CD4-positive, alpha-beta T cell (primary cell): ENCODE measurements around the gene RADIL. TPM values are rescaled to one million over a fixed set of nuclear protein-coding genes. Genes with fewer than 3 reads are reported as not detected.
A peak's percentile ranks its signal among the peaks of the same experiment; 100 is the strongest.

Experiments used
- ATAC-seq: fragments of 200-7000 bp; cut with Tn5 transposase; one replicate; pipeline ENCODE4 v1.10.0; 2022; ENCODE audit warnings: mild to moderate bottlenecking; ENCODE audit not compliant: poor library complexity
- CTCF ChIA-PET: fragments of 350-600 bp; sonication (Branson Sonifier 250); formaldehyde crosslinking; loops from one replicate; lab custom pipeline; 2021; ENCODE audit warnings: antibody characterized with exemption, inconsistent platforms; lab: Charles Lee
- POLR2A ChIA-PET: fragments of 350-600 bp; sonication (Branson Sonifier 250); formaldehyde crosslinking; loops from one replicate; lab custom pipeline; 2021; ENCODE audit warnings: antibody characterized with exemption, inconsistent platforms; lab: Charles Lee
- DNase-seq, 14 experiments: peaks; one replicate each; pipeline ENCODE4 v3.0.0-alpha.2; 2013 to 2020; ENCODE audit warnings: mixed read lengths in 2 of 14
- H3K27ac ChIP-seq, 2 donors: one replicate each; pipeline versions ENCODE4 v1.5.1 to v1.7.0; 2013; ENCODE audit warnings: low read length in 2 of 2, low read depth in 1 of 2, mild to moderate bottlenecking in 1 of 2
- H3K27me3 ChIP-seq, 2 experiments: 1 replicate in 1 of 2; 2 replicates in 1 of 2; pipeline versions ENCODE4 v1.6.1 to v1.7.0; 2013; ENCODE audit warnings: low read length in 2 of 2, control low read depth in 1 of 2, mild to moderate bottlenecking in 1 of 2, moderate library complexity in 1 of 2; ENCODE audit not compliant: insufficient read depth in 2 of 2, control insufficient read depth in 1 of 2
- H3K36me3 ChIP-seq: one replicate; pipeline ENCODE4 v1.6.1; 2013; ENCODE audit warnings: low read length, control low read depth; ENCODE audit not compliant: insufficient read depth
- H3K4me1 ChIP-seq: one replicate; pipeline ENCODE4 v1.6.1; 2013; ENCODE audit warnings: low read length, control low read depth; ENCODE audit not compliant: insufficient read depth
- H3K4me3 ChIP-seq: one replicate; pipeline ENCODE4 v1.5.1; 2013; ENCODE audit warnings: mild to moderate bottlenecking, low read length, moderate library complexity
- H3K9me3 ChIP-seq, 2 experiments: 1 replicate in 1 of 2; 2 replicates in 1 of 2; pipeline versions ENCODE4 v1.6.1 to v1.7.0; 2013; ENCODE audit warnings: low read length in 2 of 2, mild to moderate bottlenecking in 2 of 2, control low read depth in 1 of 2, moderate library complexity in 1 of 2; ENCODE audit not compliant: control insufficient read depth in 1 of 2, insufficient read depth in 1 of 2
- H3K27ac Mint-ChIP-seq: one replicate; pipeline ENCODE4 v1.8.0; 2020; ENCODE audit warnings: mixed read lengths
- H3K27me3 Mint-ChIP-seq: one replicate; pipeline ENCODE4 v1.8.0; 2021; ENCODE audit warnings: mixed read lengths
- H3K36me3 Mint-ChIP-seq: one replicate; pipeline ENCODE4 v1.8.0; 2021; ENCODE audit warnings: low read depth, mixed read lengths
- H3K4me1 Mint-ChIP-seq: one replicate; pipeline ENCODE4 v1.8.0; 2021; ENCODE audit warnings: low read depth, mixed read lengths
- H3K4me3 Mint-ChIP-seq: one replicate; pipeline ENCODE4 v1.8.0; 2020; ENCODE audit warnings: mild to moderate bottlenecking, mixed read lengths
- H3K9me3 Mint-ChIP-seq: one replicate; pipeline ENCODE4 v1.8.0; 2020; ENCODE audit warnings: mixed read lengths
- CTCF ChIP-seq: fragments of 200-600 bp; IDR thresholded peaks from one replicate; pipeline ENCODE4 v1.8.0; 2022; ENCODE audit warnings: antibody characterized with exemption, mild to moderate bottlenecking
- intact Hi-C, 2 experiments: fragments of 100-400 bp; cut with DNase I in 1 of 2; cut with micrococcal nuclease in 1 of 2; formaldehyde crosslinking; loops; one replicate each; pipeline versions ENCODE4 v1.15.1 to v1.9.0; 2023 to 2025; cut with DNase I, micrococcal nuclease
- total RNA-seq, 174 experiments: library from RNA in 2 of 174; stranded (reverse) in 2 of 174; gene quantifications; one replicate each; pipeline ENCODE4 v1.2.3 and lab custom pipeline; 2021 to 2026

Gene RADIL
- total RNA-seq, 2 experiments from 2014 or later, result not detected

- no peak for ATAC-seq
- Mint-ChIP-seq H3K4me3 (no peak overlapping the region), H3K9me3 (no peaks in the 10 kb centered on the region), H3K27me3 (peaks cover 16% of the 10 kb centered on the region), H3K36me3 (no peaks in the 10 kb centered on the region), H3K27ac (no peak overlapping the region), H3K4me1 (no peaks in the 10 kb centered on the region)
- TF ChIP-seq CTCF, result no peak
- Histone ChIP-seq H3K4me1 (no peaks in the 10 kb centered on the region), H3K9me3 (peaks cover 0 to 17% of the 10 kb centered on the region in 2 experiments), H3K27me3 (peaks cover 6 to 14% of the 10 kb centered on the region in 2 experiments), H3K36me3 (no peaks in the 10 kb centered on the region), H3K4me3 (no peak overlapping the region), H3K27ac (no peak overlapping the region)
- ChIA-PET CTCF (no interaction called here), POLR2A (no interaction called here)
- intact Hi-C loops, result no loop called here
- peak in 1 of 14 experiments; percentile 10 for DNase-seq
These were observed 62.5 kb downstream of the RADIL start for GRCh38 chr7:4820967-4821471.

GRCh38 chr7:4820405-4820966 is 63.0 kb downstream of the RADIL start:
- Mint-ChIP-seq H3K4me3 (no peak overlapping the region), H3K27ac (no peak overlapping the region), H3K36me3 (no peaks in the 10 kb centered on the region), H3K9me3 (no peaks in the 10 kb centered on the region), H3K27me3 (peaks cover 16% of the 10 kb centered on the region), H3K4me1 (no peaks in the 10 kb centered on the region)
- H3K4me1 ChIP-seq, result no peaks in the 10 kb centered on the region
- H3K27me3 ChIP-seq, result peaks cover 11 to 14% of the 10 kb centered on the region in 2 experiments
- TF ChIP-seq CTCF, result no peak
- H3K9me3 ChIP-seq, result peaks cover 0 to 20% of the 10 kb centered on the region in 2 experiments
- ChIA-PET CTCF (no interaction called here), POLR2A (no interaction called here)
- H3K36me3 ChIP-seq, result no peaks in the 10 kb centered on the region
- ATAC-seq, result no peak
- intact Hi-C loops, result no loop called here
- DNase-seq, result no peak
- no peak overlapping the region for H3K27ac ChIP-seq
- no peak overlapping the region for H3K4me3 ChIP-seq

GRCh38 chr7:4819560-4820404 is 63.7 kb downstream of the RADIL start:
- intact Hi-C loops, result no loop called here
- H3K4me1 ChIP-seq, result no peaks in the 10 kb centered on the region
- no peak overlapping the region for H3K4me3 ChIP-seq
- Mint-ChIP-seq H3K36me3 (no peaks in the 10 kb centered on the region), H3K27ac (no peak overlapping the region), H3K9me3 (no peaks in the 10 kb centered on the region), H3K4me1 (no peaks in the 10 kb centered on the region), H3K27me3 (peaks cover 16% of the 10 kb centered on the region), H3K4me3 (no peak overlapping the region)
- ChIA-PET CTCF (no interaction called here), POLR2A (no interaction called here)
- H3K27me3 ChIP-seq, result peaks cover 18% of the 10 kb centered on the region in 2 experiments
- peaks cover 0 to 20% of the 10 kb centered on the region in 2 experiments for H3K9me3 ChIP-seq
- TF ChIP-seq CTCF, result no peak
- no peak overlapping the region for H3K27ac ChIP-seq
- ATAC-seq (no peak), DNase-seq (peak in 1 of 14 experiments; percentile 5)
- H3K36me3 ChIP-seq, result no peaks in the 10 kb centered on the region
